ENCODE measurements around the gene SLIT3. TPM values are rescaled to one million over a fixed set of nuclear protein-coding genes. Genes with fewer than 3 reads are reported as not detected.
A peak's percentile ranks its signal among the peaks of the same experiment; 100 is the strongest.

Gene SLIT3
- polyA plus RNA-seq, 1 donor, result 18.3 TPM

DNA sequence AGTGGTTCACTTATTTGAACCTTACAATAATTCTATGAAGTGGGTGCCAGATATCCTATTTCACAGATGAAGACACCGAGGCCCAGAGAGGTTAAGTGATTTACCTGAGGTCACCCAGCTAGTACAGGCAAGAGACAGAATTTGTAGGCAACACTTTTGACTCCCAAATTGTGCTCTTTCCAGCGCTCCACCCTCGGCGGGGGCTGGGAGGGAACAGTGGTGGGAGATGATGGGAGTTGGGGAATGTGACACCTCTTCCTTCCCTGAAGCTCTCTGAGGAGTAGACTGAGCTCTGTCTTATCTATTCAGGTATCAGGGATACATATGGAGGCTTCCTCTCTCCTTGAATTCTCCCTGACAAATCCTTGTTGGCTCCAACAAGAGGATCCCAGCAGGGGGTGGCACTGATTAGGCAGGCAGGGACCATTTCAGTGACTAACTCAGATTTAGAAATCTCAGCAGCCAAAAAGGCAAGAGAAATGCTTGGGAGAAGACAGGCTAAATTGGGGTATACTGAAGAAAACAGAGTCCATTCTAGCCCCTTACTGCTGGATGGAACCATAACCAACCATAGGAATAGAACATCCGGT lies 626.0 kb downstream of the SLIT3 start:
- DNase-seq, result no peak
- no peaks in the 10 kb centered on the region for H3K9me3 ChIP-seq (ENCODE audit: control insufficient read depth, low read depth, low read length)
- peaks cover 5% of the 10 kb centered on the region for H3K4me1 ChIP-seq (ENCODE audit: control insufficient read depth, insufficient read depth, low read length)
- no peaks in the 10 kb centered on the region for H3K27me3 ChIP-seq (ENCODE audit: control insufficient read depth, insufficient read depth, low read length)
- H3K36me3 ChIP-seq (ENCODE audit: control insufficient read depth, insufficient read depth, low read length), result no peaks in the 10 kb centered on the region
- WGBS (ENCODE audit: insufficient coverage, low lambda C conversion rate), result no CpG with 5 or more reads among the region's 5 CpGs
- no peak overlapping the region for H3K4me3 ChIP-seq (ENCODE audit: low read length)
- no peak overlapping the region for H3K27ac ChIP-seq (ENCODE audit: low read length)

DNA sequence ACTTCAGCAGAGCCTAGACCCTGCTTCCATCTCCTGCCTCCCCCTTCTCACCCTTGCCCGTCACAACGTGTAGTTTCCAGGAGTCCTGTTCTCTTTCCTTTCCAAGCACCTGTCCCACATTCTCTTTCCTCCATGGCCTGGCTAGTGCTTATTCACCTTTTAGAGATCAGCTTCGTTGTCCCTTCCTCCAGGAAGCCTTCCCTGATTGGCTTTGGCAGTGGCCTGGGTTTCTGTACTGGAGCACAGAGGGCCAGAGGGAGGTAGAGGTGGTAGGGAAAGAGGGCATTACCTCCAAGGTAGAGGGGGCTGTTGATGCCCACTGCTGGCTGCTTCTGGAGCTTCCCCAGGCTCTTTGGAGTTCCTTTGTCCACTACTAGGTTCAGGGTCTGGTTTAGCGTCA lies 628.1 kb downstream of the SLIT3 start:
- H3K4me3 ChIP-seq (ENCODE audit: low read length), result no peak overlapping the region
- H3K36me3 ChIP-seq (ENCODE audit: control insufficient read depth, insufficient read depth, low read length), result no peaks in the 10 kb centered on the region
- no peaks in the 10 kb centered on the region for H3K9me3 ChIP-seq (ENCODE audit: control insufficient read depth, low read depth, low read length)
- H3K27ac ChIP-seq (ENCODE audit: low read length), result no peak overlapping the region
- H3K4me1 ChIP-seq (ENCODE audit: control insufficient read depth, insufficient read depth, low read length), result peaks cover 13% of the 10 kb centered on the region
- WGBS (ENCODE audit: insufficient coverage, low lambda C conversion rate), result no CpG with 5 or more reads among the region's 4 CpGs
- no peak for DNase-seq
- H3K27me3 ChIP-seq (ENCODE audit: control insufficient read depth, insufficient read depth, low read length), result no peaks in the 10 kb centered on the region

DNA sequence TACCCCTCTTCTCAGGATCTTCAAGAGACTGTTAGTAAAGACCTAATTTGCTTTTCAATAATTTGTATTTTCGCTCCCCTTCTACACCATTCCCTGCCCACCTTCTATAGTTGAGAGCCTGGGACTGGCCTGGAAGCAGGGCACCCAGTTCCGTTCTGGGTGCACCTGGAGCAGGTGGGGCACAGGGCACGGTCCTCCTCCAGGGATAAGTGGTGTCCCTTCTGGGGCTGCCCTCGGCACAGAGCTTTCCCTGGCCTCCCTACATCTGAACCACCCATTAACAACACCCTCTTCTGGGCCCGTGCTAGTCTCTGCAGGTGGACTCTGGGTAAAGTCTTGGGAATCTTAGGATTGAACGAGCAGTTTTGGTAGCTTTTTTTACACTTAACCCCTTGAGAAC lies 628.9 kb downstream of the SLIT3 start:
- DNase-seq, result no peak
- Histone ChIP-seq H3K4me3 (ENCODE audit: low read length) (no peak overlapping the region), H3K4me1 (ENCODE audit: control insufficient read depth, insufficient read depth, low read length) (peaks cover 21% of the 10 kb centered on the region), H3K27ac (ENCODE audit: low read length) (no peak overlapping the region), H3K27me3 (ENCODE audit: control insufficient read depth, insufficient read depth, low read length) (no peaks in the 10 kb centered on the region), H3K36me3 (ENCODE audit: control insufficient read depth, insufficient read depth, low read length) (no peaks in the 10 kb centered on the region), H3K9me3 (ENCODE audit: control insufficient read depth, low read depth, low read length) (no peaks in the 10 kb centered on the region)
- WGBS (ENCODE audit: insufficient coverage, low lambda C conversion rate), result 50% methylated on average over 2 of the region's 6 CpGs

DNA sequence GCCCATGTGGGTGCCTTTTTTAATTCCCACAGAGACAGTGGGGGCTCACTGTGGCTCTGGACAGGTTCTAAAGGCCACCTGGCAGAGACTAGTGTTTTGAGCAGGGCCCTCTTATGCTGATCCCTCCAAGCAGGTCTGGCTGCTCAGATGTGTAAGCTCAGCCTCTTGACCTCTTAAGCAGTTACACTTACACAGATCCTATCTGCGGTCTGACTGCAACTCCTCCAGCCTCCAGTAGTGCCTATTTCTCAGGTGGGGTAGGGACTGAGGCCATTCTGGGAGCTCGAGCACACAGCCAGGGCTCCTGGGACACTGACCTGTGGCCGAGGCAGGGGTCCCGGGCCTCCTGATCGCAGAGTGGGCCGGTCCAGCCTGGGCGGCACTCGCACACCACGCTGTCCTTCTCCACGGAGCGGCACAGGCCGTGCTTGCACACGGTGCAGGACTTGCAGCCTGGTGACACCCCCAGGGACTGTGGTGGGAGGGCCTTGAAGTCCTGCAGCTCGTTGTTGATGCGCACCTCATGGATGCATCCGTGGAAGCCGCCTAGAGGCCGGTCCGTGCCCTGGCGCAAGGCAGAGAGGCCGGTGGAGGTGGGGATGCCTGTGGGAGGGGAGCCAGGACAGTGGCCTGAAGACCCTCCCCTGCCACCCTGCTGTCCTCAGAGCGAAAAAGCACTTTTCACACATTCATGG lies 629.9 kb downstream of the SLIT3 start:
- peaks cover 19% of the 10 kb centered on the region for H3K4me1 ChIP-seq (ENCODE audit: control insufficient read depth, insufficient read depth, low read length)
- H3K27ac ChIP-seq (ENCODE audit: low read length), result no peak overlapping the region
- no peaks in the 10 kb centered on the region for H3K9me3 ChIP-seq (ENCODE audit: control insufficient read depth, low read depth, low read length)
- H3K36me3 ChIP-seq (ENCODE audit: control insufficient read depth, insufficient read depth, low read length), result no peaks in the 10 kb centered on the region
- WGBS (ENCODE audit: insufficient coverage, low lambda C conversion rate), result no CpG with 5 or more reads among the region's 22 CpGs
- no peak overlapping the region for H3K4me3 ChIP-seq (ENCODE audit: low read length)
- no peak for DNase-seq
- H3K27me3 ChIP-seq (ENCODE audit: control insufficient read depth, insufficient read depth, low read length), result no peaks in the 10 kb centered on the region

DNA sequence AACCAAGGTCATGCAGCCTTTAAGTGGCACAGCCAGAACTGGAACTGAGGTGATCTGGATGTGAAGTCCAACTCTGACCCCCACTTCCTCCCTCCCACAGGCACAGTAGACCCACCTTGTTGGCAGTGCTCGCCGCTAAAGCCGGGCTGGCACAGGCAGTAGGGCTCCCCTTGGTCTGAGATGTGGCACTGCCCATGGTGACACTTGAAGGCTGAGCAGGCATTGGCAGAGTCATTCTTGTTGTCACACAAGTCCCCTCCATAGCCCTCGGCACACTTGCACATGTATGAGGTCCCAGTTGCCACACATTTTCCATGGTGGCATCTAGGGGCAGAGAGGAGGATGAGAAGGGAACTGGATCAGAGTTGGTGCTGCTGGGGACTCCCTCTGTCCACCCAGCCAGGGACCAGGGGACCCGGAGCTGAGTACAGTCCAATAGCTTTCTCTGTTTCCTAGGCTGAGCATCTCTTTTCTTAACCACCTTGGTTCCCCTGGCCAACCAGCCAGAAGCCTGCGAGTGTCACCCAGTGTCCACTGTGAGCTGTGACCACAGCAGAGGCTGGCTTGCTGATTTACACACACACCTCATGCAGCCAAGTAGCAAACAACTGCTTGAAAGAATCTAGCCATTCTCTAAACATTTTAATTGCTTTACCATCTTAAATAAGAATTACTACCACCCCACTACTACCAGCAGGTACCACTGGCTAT lies 631.1 kb downstream of the SLIT3 start:
- Histone ChIP-seq H3K36me3 (ENCODE audit: control insufficient read depth, insufficient read depth, low read length) (no peaks in the 10 kb centered on the region), H3K4me1 (ENCODE audit: control insufficient read depth, insufficient read depth, low read length) (peaks cover 19% of the 10 kb centered on the region), H3K27ac (ENCODE audit: low read length) (no peak overlapping the region), H3K27me3 (ENCODE audit: control insufficient read depth, insufficient read depth, low read length) (no peaks in the 10 kb centered on the region), H3K4me3 (ENCODE audit: low read length) (no peak overlapping the region), H3K9me3 (ENCODE audit: control insufficient read depth, low read depth, low read length) (no peaks in the 10 kb centered on the region)
- no CpG with 5 or more reads among the region's 6 CpGs for WGBS (ENCODE audit: insufficient coverage, low lambda C conversion rate)
- DNase-seq, result no peak

DNA sequence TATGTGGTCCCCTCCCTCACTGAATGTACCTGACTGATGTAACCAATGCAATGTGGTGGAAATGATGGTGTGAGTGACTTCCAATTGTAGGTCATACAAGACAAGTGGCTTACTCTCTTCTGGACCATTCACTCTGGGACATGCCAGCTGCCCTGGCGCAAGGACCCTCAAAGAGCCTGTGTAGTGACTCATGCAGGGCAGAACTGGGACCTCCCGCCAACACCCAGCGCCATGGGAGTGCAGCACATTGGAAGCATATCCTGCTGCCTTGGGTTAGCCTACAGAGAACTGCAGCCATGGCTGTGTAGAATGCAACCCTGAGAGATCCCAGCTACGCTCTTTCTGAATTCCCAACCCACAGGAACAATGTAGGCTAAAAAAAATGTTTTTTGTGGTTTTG lies 631.8 kb downstream of the SLIT3 start:
- H3K36me3 ChIP-seq (ENCODE audit: control insufficient read depth, insufficient read depth, low read length), result no peaks in the 10 kb centered on the region
- no peaks in the 10 kb centered on the region for H3K27me3 ChIP-seq (ENCODE audit: control insufficient read depth, insufficient read depth, low read length)
- H3K4me1 ChIP-seq (ENCODE audit: control insufficient read depth, insufficient read depth, low read length), result peaks cover 19% of the 10 kb centered on the region
- no peaks in the 10 kb centered on the region for H3K9me3 ChIP-seq (ENCODE audit: control insufficient read depth, low read depth, low read length)
- no peak overlapping the region for H3K27ac ChIP-seq (ENCODE audit: low read length)
- H3K4me3 ChIP-seq (ENCODE audit: low read length), result no peak overlapping the region
- DNase-seq, result no peak
- no CpG with 5 or more reads among the region's 4 CpGs for WGBS (ENCODE audit: insufficient coverage, low lambda C conversion rate)

DNA sequence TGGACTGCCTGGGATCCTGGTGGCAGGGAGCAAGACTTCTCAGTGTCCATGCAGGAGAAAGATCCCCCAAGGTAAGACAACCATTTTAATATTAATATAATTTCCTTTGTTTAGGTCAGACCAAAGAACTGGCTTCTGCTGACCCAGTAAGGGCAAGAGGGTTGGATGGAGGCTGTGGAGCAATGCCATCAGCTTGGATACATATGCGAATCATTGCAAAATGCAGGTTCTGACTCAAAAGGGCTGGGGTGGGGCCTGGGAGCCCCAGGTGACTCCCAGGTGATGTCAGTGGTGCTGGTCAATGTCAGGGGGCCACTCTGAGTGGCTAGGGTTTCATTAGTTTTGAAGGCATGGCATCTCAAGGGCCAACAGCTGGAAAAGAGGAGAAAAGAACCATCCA lies 632.9 kb downstream of the SLIT3 start:
- DNase-seq, result no peak
- Histone ChIP-seq H3K27ac (ENCODE audit: low read length) (peak overlapping the region; percentile 57), H3K9me3 (ENCODE audit: control insufficient read depth, low read depth, low read length) (no peaks in the 10 kb centered on the region), H3K4me3 (ENCODE audit: low read length) (no peak overlapping the region), H3K4me1 (ENCODE audit: control insufficient read depth, insufficient read depth, low read length) (peaks cover 19% of the 10 kb centered on the region), H3K36me3 (ENCODE audit: control insufficient read depth, insufficient read depth, low read length) (no peaks in the 10 kb centered on the region), H3K27me3 (ENCODE audit: control insufficient read depth, insufficient read depth, low read length) (no peaks in the 10 kb centered on the region)
- no CpG with 5 or more reads among the region's 1 CpG for WGBS (ENCODE audit: insufficient coverage, low lambda C conversion rate)

DNA sequence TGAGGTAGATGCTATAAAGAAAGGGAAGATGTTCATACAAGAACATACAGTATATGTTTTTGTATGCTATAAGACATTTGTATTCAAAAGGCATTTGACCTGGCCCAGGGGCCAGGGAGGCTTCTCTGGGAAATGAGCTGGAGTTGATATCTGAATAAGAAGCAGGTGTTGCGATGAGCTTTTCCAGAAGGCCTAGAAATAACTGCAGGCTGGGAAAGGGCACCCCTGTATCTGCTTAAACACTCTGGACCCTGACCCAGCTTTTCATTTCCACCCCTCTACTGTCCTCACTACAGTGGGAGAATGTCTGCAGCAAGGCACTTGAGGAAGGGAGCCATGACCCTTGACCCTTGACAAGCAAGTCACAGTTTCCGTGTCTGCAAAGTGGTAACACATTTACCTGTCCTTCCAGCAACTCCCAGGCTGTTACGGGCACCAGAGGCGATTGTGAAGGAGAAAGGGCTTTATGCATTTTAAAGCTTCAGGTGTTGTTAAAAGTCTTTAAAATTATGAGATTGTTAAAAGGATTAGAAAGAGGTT lies 633.6 kb downstream of the SLIT3 start:
- H3K9me3 ChIP-seq (ENCODE audit: control insufficient read depth, low read depth, low read length), result no peaks in the 10 kb centered on the region
- H3K4me3 ChIP-seq (ENCODE audit: low read length), result no peak overlapping the region
- peaks cover 19% of the 10 kb centered on the region for H3K4me1 ChIP-seq (ENCODE audit: control insufficient read depth, insufficient read depth, low read length)
- WGBS (ENCODE audit: insufficient coverage, low lambda C conversion rate), result no CpG with 5 or more reads among the region's 4 CpGs
- peak; percentile 53 to 84 for DNase-seq
- peak overlapping the region; percentile 57 for H3K27ac ChIP-seq (ENCODE audit: low read length)
- no peaks in the 10 kb centered on the region for H3K36me3 ChIP-seq (ENCODE audit: control insufficient read depth, insufficient read depth, low read length)
- no peaks in the 10 kb centered on the region for H3K27me3 ChIP-seq (ENCODE audit: control insufficient read depth, insufficient read depth, low read length)

DNA sequence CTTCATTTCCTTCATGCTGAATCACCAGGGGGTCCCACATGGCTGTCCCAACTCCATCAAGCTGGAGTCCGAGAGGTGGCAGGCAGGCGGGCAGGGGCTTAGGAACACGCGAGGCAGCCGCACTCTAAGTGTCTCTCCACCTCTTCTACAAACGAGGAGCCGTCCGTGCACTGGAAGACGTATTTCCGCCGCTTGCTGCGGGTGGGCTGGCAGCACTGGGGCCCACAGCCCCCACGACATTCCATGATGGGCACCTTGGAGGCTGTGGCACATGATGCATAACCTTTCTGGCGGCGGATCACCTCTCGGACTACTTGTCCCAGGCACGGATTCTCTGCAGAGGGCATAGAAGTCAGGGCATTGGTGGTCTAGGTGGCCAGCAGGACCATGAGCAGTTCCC lies 634.6 kb downstream of the SLIT3 start:
- Histone ChIP-seq H3K27ac (ENCODE audit: low read length) (no peak overlapping the region), H3K27me3 (ENCODE audit: control insufficient read depth, insufficient read depth, low read length) (no peaks in the 10 kb centered on the region), H3K9me3 (ENCODE audit: control insufficient read depth, low read depth, low read length) (no peaks in the 10 kb centered on the region), H3K4me1 (ENCODE audit: control insufficient read depth, insufficient read depth, low read length) (peaks cover 19% of the 10 kb centered on the region), H3K36me3 (ENCODE audit: control insufficient read depth, insufficient read depth, low read length) (no peaks in the 10 kb centered on the region), H3K4me3 (ENCODE audit: low read length) (no peak overlapping the region)
- DNase-seq, result no peak
- no CpG with 5 or more reads among the region's 17 CpGs for WGBS (ENCODE audit: insufficient coverage, low lambda C conversion rate)

DNA sequence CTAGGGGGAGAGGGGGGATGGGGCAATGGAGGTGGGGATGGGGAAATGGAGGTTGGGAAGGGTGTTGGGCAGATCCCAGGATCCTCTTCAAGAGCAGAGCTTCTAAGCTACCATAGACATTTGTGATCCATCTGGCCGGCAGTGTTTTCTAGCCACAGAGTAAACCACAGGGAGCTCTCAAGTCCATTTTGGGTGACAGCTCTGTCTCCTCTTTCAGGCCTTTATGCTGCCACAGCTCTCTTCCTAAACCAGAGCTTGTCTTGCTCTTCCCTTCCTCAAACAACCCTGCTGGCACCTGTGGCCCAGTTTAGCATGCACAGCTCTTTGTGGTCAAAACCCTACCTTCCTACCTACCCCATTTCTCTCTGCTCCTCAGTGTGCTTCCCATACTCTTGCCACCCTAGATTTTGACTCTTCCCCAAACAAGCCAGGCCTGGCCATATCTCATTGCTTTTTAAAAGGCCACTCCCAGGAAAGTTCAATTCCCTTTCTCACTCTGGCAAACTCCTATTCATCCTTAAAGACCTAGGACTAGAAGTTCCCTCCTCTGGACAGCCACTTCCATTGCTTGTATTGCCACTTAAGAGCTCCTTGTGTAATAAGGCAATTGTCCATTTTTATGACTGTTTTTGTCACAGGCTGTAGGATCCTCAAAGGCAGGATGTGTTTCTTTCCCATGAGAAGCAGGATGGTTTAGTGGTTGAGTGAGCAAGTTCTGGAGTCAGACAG lies 637.5 kb downstream of the SLIT3 start:
- DNase-seq, result no peak
- H3K36me3 ChIP-seq (ENCODE audit: control insufficient read depth, insufficient read depth, low read length), result no peaks in the 10 kb centered on the region

More for the DNA sequence above, 637.5 kb downstream of the SLIT3 start:
- H3K27ac ChIP-seq (ENCODE audit: low read length), result no peak overlapping the region
- no peak overlapping the region for H3K4me3 ChIP-seq (ENCODE audit: low read length)
- no peaks in the 10 kb centered on the region for H3K27me3 ChIP-seq (ENCODE audit: control insufficient read depth, insufficient read depth, low read length)
- WGBS (ENCODE audit: insufficient coverage, low lambda C conversion rate), result no CpG with 5 or more reads among the region's 1 CpG
- H3K9me3 ChIP-seq (ENCODE audit: control insufficient read depth, low read depth, low read length), result no peaks in the 10 kb centered on the region
- H3K4me1 ChIP-seq (ENCODE audit: control insufficient read depth, insufficient read depth, low read length), result peaks cover 35% of the 10 kb centered on the region

Measured in large intestine (tissue), 3 donors.